NCI-H146 treated with DMSO at 0.1 percent for 48 hours (cell line): ENCODE measurements around the gene RASSF1.
"Not testable (repeated sequence)": the region's sequence is repeated elsewhere in the genome, so short reads cannot be mapped to it uniquely, and the experiment has no call there.

Experiments
- DNase-seq: peaks from one replicate; lab custom pipeline; 2025; ENCODE audit not compliant: unreplicated experiment; lab: John Stamatoyannopoulos, UW

Gene RASSF1

GRCh38 chr3:50288387-50289007, 52.1 kb downstream of the RASSF1 start:
- no peak for DNase-seq

- no peak for DNase-seq
These were observed 53.4 kb downstream of the RASSF1 start for GRCh38 chr3:50287262-50287661.

GRCh38 chr3:50286322-50287227, 54.1 kb downstream of the RASSF1 start:
- no peak for DNase-seq

- DNase-seq, result not testable (repeated sequence)
These were observed 56.5 kb downstream of the RASSF1 start for GRCh38 chr3:50284121-50284520.
